Superior temporal gyrus (tissue), 1 donor: ENCODE measurements around the gene KAZALD1.
"Not testable (repeated sequence)": the region's sequence is repeated elsewhere in the genome, so short reads cannot be mapped to it uniquely, and the experiment has no call there.

Experiments used
- DNase-seq: peaks from one replicate; pipeline ENCODE4 v3.0.0-alpha.2; 2016; ENCODE audit errors: extremely low spot score

KAZALD1 gene

GRCh38 chr10:101030496-101031127 lies 31.2 kb upstream of the KAZALD1 start:
- no peak for DNase-seq

DNA sequence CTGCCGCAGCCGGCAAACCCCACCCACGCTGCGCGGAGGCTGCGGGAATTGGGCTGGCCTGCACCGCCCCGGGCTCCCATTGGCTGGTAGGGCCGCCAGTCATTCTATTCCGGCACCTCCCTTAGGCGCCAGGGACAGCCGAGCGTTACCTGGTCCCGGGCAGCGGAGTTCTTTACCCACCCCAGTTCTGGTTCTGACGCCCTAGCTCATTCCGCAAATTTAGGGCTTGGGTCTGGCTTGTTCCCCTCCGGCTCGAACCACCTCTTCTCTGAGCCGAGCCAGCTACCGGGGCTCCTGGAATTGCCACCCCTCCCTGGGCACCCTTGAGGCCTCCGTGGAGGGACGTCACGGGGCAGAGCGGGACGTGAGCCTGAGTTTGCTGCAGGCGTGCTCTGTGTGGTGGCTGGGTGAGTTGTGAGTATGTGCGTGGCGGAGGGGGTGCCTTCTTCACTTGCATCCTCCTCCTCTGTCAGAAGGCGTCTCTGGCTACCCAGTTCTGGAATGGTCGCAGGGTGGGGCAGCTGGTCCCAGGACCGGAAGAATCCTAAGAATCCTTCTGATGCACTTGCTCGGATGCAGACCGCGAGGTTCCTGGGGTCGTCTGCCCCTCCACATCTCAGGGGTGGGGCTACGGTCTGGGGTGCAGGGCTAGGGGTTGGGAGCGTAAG lies 30.5 kb upstream of the KAZALD1 start, which contains the start of the genes PDZD7 and SFXN3:
PDZD7 (minus strand) TSS at position 2 of the 668 bp plus-strand sequence. CDS start 910 bp downstream, outside the sequence.
SFXN3 (plus strand) TSS at position 107 of the 668 bp plus-strand sequence. CDS start 3,461 bp downstream, outside the sequence.
- DNase-seq, result peak; percentile 97

- DNase-seq, result peak; percentile 88
Measured at GRCh38 chr10:101031796-101032636, 29.8 kb upstream of the KAZALD1 start.

- DNase-seq, result peak; percentile 82
Measured at GRCh38 chr10:101032637-101033224, 29.1 kb upstream of the KAZALD1 start.

- DNase-seq, result no peak
Measured at GRCh38 chr10:101033276-101033675, 28.5 kb upstream of the KAZALD1 start.

- DNase-seq, result not testable (repeated sequence)
Measured at GRCh38 chr10:101034404-101034803, 27.4 kb upstream of the KAZALD1 start.

DNA sequence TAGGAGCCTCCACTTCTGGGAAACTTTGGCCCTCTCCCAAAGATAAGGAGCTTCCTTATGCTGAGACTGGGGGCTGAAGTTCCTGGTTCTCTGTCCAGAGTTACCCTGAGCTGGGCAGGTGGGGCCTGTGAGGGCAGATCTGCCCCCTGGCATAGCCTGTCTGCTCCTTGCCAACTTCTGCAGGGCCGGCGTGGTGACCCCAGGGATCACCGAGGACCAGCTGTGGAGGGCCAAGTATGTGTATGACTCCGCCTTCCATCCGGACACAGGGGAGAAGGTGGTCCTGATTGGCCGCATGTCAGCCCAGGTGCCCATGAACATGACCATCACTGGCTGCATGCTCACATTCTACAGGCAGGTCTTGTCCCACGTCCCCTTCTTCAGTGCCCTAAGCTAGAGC lies 26.5 kb upstream of the KAZALD1 start:
- no peak for DNase-seq

GRCh38 chr10:101035916-101036702 lies 25.7 kb upstream of the KAZALD1 start:
- DNase-seq, result no peak

DNA sequence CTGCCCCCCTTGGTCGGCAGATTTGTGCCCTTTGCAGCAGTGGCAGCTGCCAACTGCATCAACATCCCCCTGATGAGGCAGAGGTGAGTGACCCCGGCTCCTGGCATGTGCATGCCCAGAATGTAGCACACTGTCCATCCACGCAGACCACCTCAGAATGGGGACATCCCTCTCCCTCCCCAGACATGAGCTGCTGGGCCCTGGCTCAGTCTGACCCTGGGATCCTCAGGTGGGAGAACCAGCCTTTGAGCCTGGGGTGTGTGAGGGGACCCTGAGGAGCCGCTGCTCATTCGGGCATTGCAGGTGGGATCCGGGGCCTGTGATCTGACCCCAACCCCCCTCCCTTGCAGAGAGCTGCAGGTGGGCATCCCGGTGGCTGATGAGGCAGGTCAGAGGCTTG lies 25.1 kb upstream of the KAZALD1 start:
- DNase-seq, result no peak

- DNase-seq, result no peak
Measured at GRCh38 chr10:101038484-101038883, 23.3 kb upstream of the KAZALD1 start.

GRCh38 chr10:101040061-101040460 lies 21.7 kb upstream of the KAZALD1 start:
- peak; percentile 56 for DNase-seq

DNA sequence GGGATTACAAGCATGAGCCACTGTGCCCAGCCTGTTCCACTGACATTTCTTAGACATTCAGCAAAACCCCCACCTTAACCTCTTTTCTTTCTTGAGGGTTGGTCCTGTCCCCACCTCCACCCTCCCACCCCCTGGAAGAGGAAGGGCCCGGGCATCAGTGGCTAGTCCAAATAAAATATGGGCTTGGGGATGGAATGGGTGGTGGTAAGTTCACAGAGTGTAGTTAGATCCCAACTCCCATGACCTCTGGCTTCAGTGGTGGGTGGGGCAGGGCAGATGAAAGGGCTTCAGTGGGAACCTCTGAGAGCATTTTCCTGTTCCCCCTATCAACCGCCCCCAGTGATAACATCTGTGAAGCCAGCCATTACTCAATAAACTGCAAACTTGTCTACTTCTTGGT lies 20.9 kb upstream of the KAZALD1 start:
- no peak for DNase-seq

- DNase-seq, result peak; percentile 93
Measured at GRCh38 chr10:101041252-101041761, 20.5 kb upstream of the KAZALD1 start.

DNA sequence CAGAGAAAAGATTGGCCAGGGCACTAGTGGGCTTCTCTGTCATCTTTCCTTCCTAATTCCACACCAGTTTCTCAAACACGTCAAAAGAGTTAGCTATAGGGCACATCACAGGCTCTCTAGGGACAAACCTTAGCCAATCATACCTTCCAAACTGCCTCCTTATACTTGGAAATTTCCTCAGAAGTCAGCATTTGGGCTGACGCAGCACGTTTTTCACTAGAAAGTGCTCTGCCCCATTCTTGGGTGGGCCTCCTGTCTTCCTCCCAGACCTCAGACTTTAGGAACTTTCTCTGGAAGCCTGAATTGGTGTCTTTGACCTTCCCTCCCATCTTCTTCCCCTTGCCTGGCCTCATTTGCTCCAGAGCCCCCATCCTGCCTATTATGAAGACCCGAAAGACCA lies 19.7 kb upstream of the KAZALD1 start:
- DNase-seq, result no peak

DNA sequence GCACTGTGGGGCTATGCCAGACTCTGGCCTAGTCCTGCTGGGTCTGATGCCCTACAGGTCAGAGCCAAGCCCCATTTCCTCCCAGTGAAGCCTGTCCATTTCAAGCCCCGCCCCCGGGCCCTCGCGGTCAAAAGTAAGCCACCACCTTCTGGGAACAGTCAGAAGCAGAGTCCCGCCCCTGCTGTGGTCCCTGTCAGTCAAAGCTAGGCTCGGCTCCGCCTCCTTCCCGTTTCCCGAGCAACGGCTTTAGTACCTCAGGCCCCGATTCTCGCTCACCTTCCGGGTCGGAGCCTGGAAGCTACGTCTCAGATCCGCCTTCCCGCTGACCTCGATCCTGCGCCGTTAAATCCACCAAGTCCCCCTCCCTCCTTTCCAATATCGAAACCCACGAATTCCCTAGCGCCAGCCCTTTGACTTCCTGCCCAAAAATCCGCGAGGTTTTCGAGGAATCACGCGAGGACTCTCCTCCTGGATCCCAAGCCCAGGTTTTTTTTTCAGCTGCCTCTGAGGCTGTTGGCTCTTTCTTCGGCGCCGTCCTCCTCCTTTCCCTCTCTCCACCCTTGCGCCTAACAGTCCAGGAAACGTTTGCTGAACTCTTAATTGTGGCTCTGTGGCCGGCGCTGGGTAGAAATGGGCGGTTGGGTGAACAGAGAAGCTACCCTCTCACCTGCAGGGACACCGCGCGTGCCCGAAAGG lies 19.0 kb upstream of the KAZALD1 start:
- DNase-seq, result peak; percentile 85

- DNase-seq, result no peak
Measured at GRCh38 chr10:101043363-101043707, 18.5 kb upstream of the KAZALD1 start.

- DNase-seq, result no peak
Measured at GRCh38 chr10:101044117-101044516, 17.7 kb upstream of the KAZALD1 start.

DNA sequence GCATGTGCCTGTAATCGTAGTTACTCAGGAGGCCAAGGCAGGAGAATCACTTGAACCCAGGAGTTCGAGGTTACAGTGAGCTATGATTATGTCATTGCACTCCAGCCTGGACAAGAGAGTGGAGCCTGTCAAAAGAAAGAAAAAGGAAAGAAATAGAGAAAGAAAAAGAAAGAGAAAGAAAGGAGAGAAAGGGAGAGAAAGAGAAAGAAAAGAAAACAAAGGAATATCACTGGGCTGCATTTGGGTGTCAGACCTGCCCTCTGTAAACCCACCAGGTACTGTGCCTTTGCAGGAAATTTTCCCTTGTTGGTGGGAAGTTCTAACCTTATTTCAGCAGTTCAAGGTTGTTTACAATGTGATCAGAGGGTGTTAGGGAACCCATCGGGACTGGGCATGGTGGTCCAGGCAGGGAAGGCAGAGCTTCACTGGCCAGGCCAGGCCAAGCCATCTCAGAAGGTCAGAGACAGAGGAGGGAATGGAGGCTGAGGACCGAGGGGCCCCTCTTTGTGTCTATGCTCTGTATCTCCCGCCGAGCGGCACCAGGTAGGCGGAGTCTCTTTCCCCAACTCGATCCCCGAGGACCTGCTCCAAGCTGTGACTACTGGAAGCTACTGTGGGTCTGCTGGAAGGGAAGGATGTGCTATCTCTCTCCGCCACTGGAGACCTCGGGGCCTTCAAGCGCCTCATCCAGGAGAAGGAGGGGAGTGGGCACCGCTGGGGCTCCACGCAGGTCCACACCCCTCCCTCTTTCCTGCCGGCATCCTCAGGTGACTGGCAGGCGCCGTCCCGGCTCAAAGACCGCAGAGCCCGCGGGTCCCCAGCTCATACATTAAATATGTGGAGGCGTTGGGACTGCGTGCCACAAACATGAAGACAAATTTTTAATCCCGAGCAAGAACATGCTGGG lies 15.2 kb upstream of the KAZALD1 start:
- DNase-seq, result no peak

GRCh38 chr10:101047268-101047667 lies 14.5 kb upstream of the KAZALD1 start:
- DNase-seq, result no peak
